Stomach (tissue), 9 donors: ENCODE measurements around the gene METTL6. TPM values are rescaled to one million over a fixed set of nuclear protein-coding genes. Genes with fewer than 3 reads are reported as not detected.
"Not testable (repeated sequence)": the region's sequence is repeated elsewhere in the genome, so short reads cannot be mapped to it uniquely, and the experiment has no call there.

ENCODE experiments used
- DNase-seq, 2 donors: peaks; one replicate each; pipeline versions ENCODE4 v3.0.0 to v3.0.0-alpha.2; 2013 to 2019
- H3K27ac ChIP-seq, 5 donors: fragments of 200-600 bp in 4 of 5; sonication (generic) in 4 of 5; one replicate each; pipeline ENCODE4 v1.5.1; 2013 to 2019; ENCODE audit warnings: mild to moderate bottlenecking in 1 of 5, moderate library complexity in 1 of 5
- H3K27me3 ChIP-seq, 3 donors: fragments of 200-600 bp; sonication (generic); one replicate each; pipeline ENCODE4 v1.5.1; 2017 to 2019; ENCODE audit warnings: mixed run types in 1 of 3
- H3K36me3 ChIP-seq, 4 donors: fragments of 200-600 bp; sonication (generic); 1 replicate in 3 of 4; 2 replicates in 1 of 4; pipeline ENCODE4 v1.5.1; 2016 to 2019
- H3K4me1 ChIP-seq, 4 donors: fragments of 200-600 bp; sonication (generic); one replicate each; pipeline ENCODE4 v1.5.1; 2016 to 2019
- H3K4me3 ChIP-seq, 4 donors: fragments of 200-600 bp; sonication (generic) in 3 of 4; one replicate each; pipeline ENCODE4 v1.5.1; 2016 to 2019; ENCODE audit warnings: mild to moderate bottlenecking in 1 of 4
- H3K9me3 ChIP-seq, 4 donors: fragments of 200-600 bp; sonication (generic); one replicate each; pipeline ENCODE4 v1.5.1; 2016 to 2019
- CTCF ChIP-seq, 7 experiments: fragments of 450-650 bp in 4 of 7; fragments of 200-600 bp in 3 of 7; sonication (generic) in 3 of 7; IDR thresholded peaks; one replicate each; pipeline ENCODE4 v1.5.1; 2016 to 2019; ENCODE audit warnings: antibody characterized with exemption in 7 of 7, control low read depth in 2 of 7, mild to moderate bottlenecking in 1 of 7
- EP300 ChIP-seq: sonication (generic); formaldehyde crosslinking; IDR thresholded peaks from one replicate; pipeline ENCODE4 v1.6.1; 2017; ENCODE audit warnings: antibody characterized with exemption
- POLR2A ChIP-seq, 4 donors: fragments of 450-650 bp; IDR thresholded peaks; one replicate each; pipeline ENCODE4 v1.6.1; 2016; ENCODE audit warnings: antibody characterized with exemption in 4 of 4, control low read depth in 2 of 4, mild to moderate bottlenecking in 1 of 4, moderate library complexity in 1 of 4
- POLR2AphosphoS5 ChIP-seq, 3 donors: sonication (generic); formaldehyde crosslinking; IDR thresholded peaks; one replicate each; pipeline ENCODE4 v1.6.1; 2016; ENCODE audit warnings: antibody characterized with exemption in 3 of 3
- WGBS, 5 donors: extraction: QIAGEN DNeasy Blood & Tissue Kit in 3 of 5; methylation state at CpG; one replicate each; pipeline versions ENCODE4 v1.1.5 to v1.1.7; 2013 to 2018; 5-methylcytosine and 5-hydroxymethylcytosine counted together
- intact Hi-C: fragments of 100-400 bp; cut with DNase I; formaldehyde crosslinking; loops from one replicate; pipeline ENCODE4 v1.15.1; 2023; ENCODE audit warnings: low total_unique reads
- polyA plus RNA-seq, 3 donors: library from polyadenylated mRNA; stranded (reverse); fragments of 200-250 nt; gene quantifications; one replicate each; pipeline ENCODE4 v1.2.3, GENCODE V29; 2013
- total RNA-seq, 5 donors: library from RNA; depleted of rRNA; stranded (reverse); fragments of >200 nt; gene quantifications; one replicate each; pipeline versions ENCODE4 v1.1.0 to v1.2.3, GENCODE V29; 2014 to 2016
- donor health status: healthy with polysubstance abuse.
- donor health status: Bipolar disorder and iron deficiency.
- donor health status: healthy.

METTL6 gene
- total and polyA plus RNA-seq, 8 donors: 0.29 to 35.8 (median 6.9) TPM

- Histone ChIP-seq H3K4me1 (peaks cover 0 to 8% (median 0%) of the 10 kb centered on the region in 4 donors), H3K27ac (no peak overlapping the region), H3K27me3 (peaks cover 0 to 4% (median 0%) of the 10 kb centered on the region in 3 donors), H3K4me3 (no peak overlapping the region), H3K36me3 (no peaks in the 10 kb centered on the region), H3K9me3 (no peaks in the 10 kb centered on the region)
- no peak for DNase-seq
- intact Hi-C loops: no loop called here
- WGBS, 5 donors: 74 to 80% (median 79%) methylated on average over 6 of the region's 6 CpGs
- TF ChIP-seq EP300: no peak
- no peak for TF ChIP-seq CTCF (IDR thresholded peaks at IDR 0.05)
- no peak for TF ChIP-seq POLR2A (IDR thresholded peaks at IDR 0.05)
- no peak for TF ChIP-seq POLR2AphosphoS5 (IDR thresholded peaks at IDR 0.05)
These were observed 58.7 kb downstream of the METTL6 start for GRCh38 chr3:15368561-15369135.

GRCh38 chr3:15367059-15367458 lies 60.3 kb downstream of the METTL6 start:
- no peak overlapping the region for H3K4me3 ChIP-seq
- 38 to 53% (median 43%) methylated on average over 1 of the region's 1 CpG for WGBS, 5 donors
- peaks cover 0 to 8% (median 0%) of the 10 kb centered on the region in 4 donors for H3K4me1 ChIP-seq
- H3K27me3 ChIP-seq: peaks cover 0 to 4% (median 0%) of the 10 kb centered on the region in 3 donors
- no peaks in the 10 kb centered on the region for H3K9me3 ChIP-seq
- H3K36me3 ChIP-seq: no peaks in the 10 kb centered on the region
- intact Hi-C loops: no loop called here
- H3K27ac ChIP-seq: no peak overlapping the region
- no peak for DNase-seq
- TF ChIP-seq CTCF (IDR thresholded peaks at IDR 0.05) (no peak), EP300 (no peak), POLR2AphosphoS5 (IDR thresholded peaks at IDR 0.05) (no peak), POLR2A (IDR thresholded peaks at IDR 0.05) (no peak)

- peak; percentile 36 to 49 for DNase-seq
- H3K36me3 ChIP-seq, intact Hi-C loops, H3K27me3 ChIP-seq, H3K27ac ChIP-seq, H3K9me3 ChIP-seq, H3K4me1 ChIP-seq, H3K4me3 ChIP-seq: not testable (repeated sequence)
- WGBS, 5 donors: 21 to 37% (median 31%) methylated on average over 6 of the region's 6 CpGs
These were observed 63.3 kb downstream of the METTL6 start for GRCh38 chr3:15364078-15364477.

- WGBS, 5 donors: 62 to 71% (median 63%) methylated on average over 11 of the region's 11 CpGs
- DNase-seq: peak in 1 of 2 donors; percentile 16
- no peaks in the 10 kb centered on the region for H3K27me3 ChIP-seq
- no peak overlapping the region for H3K4me3 ChIP-seq
- peak overlapping the region in 2 of 5 donors; percentile 27 to 44 for H3K27ac ChIP-seq
- intact Hi-C loops: no loop called here
- H3K36me3 ChIP-seq: no peaks in the 10 kb centered on the region
- H3K9me3 ChIP-seq: no peaks in the 10 kb centered on the region
- H3K4me1 ChIP-seq: peaks cover 0 to 8% (median 0%) of the 10 kb centered on the region in 4 donors
- no peak for TF ChIP-seq POLR2A (IDR thresholded peaks at IDR 0.05)
- no peak for TF ChIP-seq EP300
- no peak for TF ChIP-seq CTCF (IDR thresholded peaks at IDR 0.05)
- TF ChIP-seq POLR2AphosphoS5 (IDR thresholded peaks at IDR 0.05): no peak
These were observed 65.7 kb downstream of the METTL6 start for GRCh38 chr3:15361494-15362214.
